H1 (cell line): ENCODE results near the gene FAM120A. TPM values are rescaled to one million over a fixed set of nuclear protein-coding genes. Genes with fewer than 3 reads are reported as not detected.

Experiments
- CTCF ChIA-PET: fragments of 300-600 bp; sonication (Branson Sonifier 250); formaldehyde crosslinking; loops from one replicate; lab custom pipeline; 2021; ENCODE audit not compliant: partially characterized antibody; lab: Charles Lee
- POLR2A ChIA-PET: fragments of 300-600 bp; sonication (Branson Sonifier 250); formaldehyde crosslinking; loops from one replicate; lab custom pipeline; 2021; ENCODE audit warnings: inconsistent platforms; ENCODE audit not compliant: partially characterized antibody; lab: Charles Lee
- DNase-seq, 2 experiments: peaks; one replicate each; pipeline versions ENCODE4 v3.0.0 to v3.0.0-alpha.2; 2010 to 2022; ENCODE audit warnings: low spot score in 2 of 2, low read depth in 1 of 2, mixed read lengths in 1 of 2
- FAIRE-seq: peaks from 2 replicates; lab custom pipeline; 2011; peaks lifted over from hg19 to GRCh38; lab: Jason Lieb, UNC
- H2AFZ ChIP-seq: 2 replicates; pipeline ENCODE4 v1.8.1; 2012; ENCODE audit warnings: low read length, inconsistent platforms
- H2AK5ac ChIP-seq: 2 replicates; pipeline ENCODE4 v1.6.1; 2013; ENCODE audit warnings: low read depth, low read length
- H2BK120ac ChIP-seq: replicated peaks from 2 replicates; pipeline ENCODE3; 2013; ENCODE audit warnings: low read depth, low read length, inconsistent platforms
- H2BK12ac ChIP-seq: 2 replicates; pipeline ENCODE4 v1.6.1; 2013; ENCODE audit warnings: low read depth, low read length
- H2BK15ac ChIP-seq: 2 replicates; pipeline ENCODE4 v1.6.1; 2013; ENCODE audit warnings: low read length
- H2BK20ac ChIP-seq: 2 replicates; pipeline ENCODE4 v1.6.1; 2013; ENCODE audit warnings: low read length
- H2BK5ac ChIP-seq: 2 replicates; pipeline ENCODE4 v1.6.1; 2013; ENCODE audit warnings: low read depth, low read length
- H3K14ac ChIP-seq: 2 replicates; pipeline ENCODE4 v1.6.1; 2013; ENCODE audit warnings: inconsistent platforms; ENCODE audit not compliant: insufficient read length
- H3K18ac ChIP-seq: 2 replicates; pipeline ENCODE4 v1.6.1; 2013; ENCODE audit warnings: low read length; ENCODE audit errors: extremely low read depth
- H3K23ac ChIP-seq: 2 replicates; pipeline ENCODE4 v1.6.1; 2013; ENCODE audit warnings: inconsistent platforms; ENCODE audit not compliant: insufficient read length
- H3K23me2 ChIP-seq: 2 replicates; pipeline ENCODE4 v1.6.1; 2013; ENCODE audit warnings: low read depth, low read length
- H3K27ac ChIP-seq: 2 replicates; pipeline ENCODE4 v1.6.1; 2011; ENCODE audit warnings: low read depth, low read length, inconsistent platforms
- H3K27me3 ChIP-seq, 4 experiments: replicated peaks in 1 of 4; 1 replicate in 1 of 4; 2 replicates in 3 of 4; pipeline versions ENCODE4 v1.6.1 to v1.8.1; 2011 to 2013; ENCODE audit warnings: low read length in 3 of 4, mild to moderate bottlenecking in 3 of 4, inconsistent platforms in 2 of 4, mixed read lengths in 2 of 4, moderate library complexity in 1 of 4; ENCODE audit not compliant: control insufficient read depth in 3 of 4, insufficient read depth in 3 of 4; ENCODE audit errors: extremely low read depth in 1 of 4
- H3K36me3 ChIP-seq, 4 experiments: 2 replicates each; pipeline versions ENCODE4 v1.6.1 to v1.8.1; 2011 to 2013; ENCODE audit warnings: mild to moderate bottlenecking in 4 of 4, low read length in 3 of 4, moderate library complexity in 2 of 4, control low read depth in 1 of 4, inconsistent platforms in 1 of 4; ENCODE audit not compliant: insufficient read depth in 4 of 4, control insufficient read depth in 2 of 4
- H3K4ac ChIP-seq: replicated peaks from 2 replicates; pipeline ENCODE3; 2013; ENCODE audit warnings: low read length, low read depth, mixed read lengths, inconsistent platforms; ENCODE audit not compliant: insufficient read length
- H3K4me1 ChIP-seq, 4 experiments: replicated peaks in 1 of 4; 1 replicate in 1 of 4; 2 replicates in 3 of 4; pipeline versions ENCODE4 v1.6.1 to v1.8.1; 2011 to 2013; ENCODE audit warnings: low read length in 3 of 4, inconsistent platforms in 2 of 4, mixed read lengths in 1 of 4; ENCODE audit not compliant: insufficient read depth in 4 of 4, control insufficient read depth in 3 of 4
- H3K4me2 ChIP-seq, 2 experiments: 2 replicates each; pipeline versions ENCODE4 v1.6.1 to v1.8.1; 2011 to 2013; ENCODE audit warnings: low read depth in 2 of 2, low read length in 2 of 2, control low read depth in 1 of 2, inconsistent platforms in 1 of 2, mild to moderate bottlenecking in 1 of 2; ENCODE audit not compliant: insufficient read depth in 1 of 2
- H3K4me3 ChIP-seq, 4 experiments: fragments of 200-600, 300-600 bp in 1 of 4; sonication (generic), shearing (Covaris generic), sonication (Bioruptor Twin) in 1 of 4; 2 replicates each; pipeline versions ENCODE4 v1.5.1 to v1.8.1; 2011 to 2016; ENCODE audit warnings: low read length in 4 of 4, low read depth in 3 of 4, control low read depth in 2 of 4, inconsistent platforms in 2 of 4, mild to moderate bottlenecking in 2 of 4, mixed read lengths in 1 of 4, moderate library complexity in 1 of 4; ENCODE audit not compliant: insufficient read depth in 2 of 4; ENCODE audit errors: extremely low read depth in 1 of 4
- H3K56ac ChIP-seq: replicated peaks from 2 replicates; pipeline ENCODE3; 2013; ENCODE audit warnings: low read depth, mild to moderate bottlenecking, mixed read lengths, low read length, inconsistent platforms; ENCODE audit not compliant: insufficient read length
- H3K79me1 ChIP-seq: 2 replicates; pipeline ENCODE4 v1.6.1; 2013; ENCODE audit warnings: low read depth, low read length, control low read depth
- H3K79me2 ChIP-seq, 2 experiments: 2 replicates each; pipeline versions ENCODE4 v1.6.1 to v1.8.1; 2012 to 2013; ENCODE audit warnings: low read length in 2 of 2, mild to moderate bottlenecking in 2 of 2, inconsistent platforms in 1 of 2; ENCODE audit not compliant: insufficient read depth in 2 of 2, control insufficient read depth in 1 of 2
- H3K9ac ChIP-seq, 4 experiments: replicated peaks in 1 of 4; 1 replicate in 1 of 4; 2 replicates in 3 of 4; pipeline versions ENCODE4 v1.6.1 to v1.8.1; 2011 to 2013; ENCODE audit warnings: low read depth in 3 of 4, low read length in 3 of 4, control low read depth in 2 of 4, mild to moderate bottlenecking in 2 of 4, moderate library complexity in 2 of 4, inconsistent platforms in 1 of 4; ENCODE audit errors: extremely low read depth in 1 of 4
- H3K9me3 ChIP-seq, 2 experiments: 2 replicates each; pipeline versions ENCODE4 v1.6.1 to v1.8.1; 2012 to 2013; ENCODE audit warnings: mild to moderate bottlenecking in 2 of 2, moderate library complexity in 2 of 2, control low read depth in 1 of 2, inconsistent platforms in 1 of 2, low read depth in 1 of 2, low read length in 1 of 2, mixed read lengths in 1 of 2; ENCODE audit not compliant: insufficient read depth in 2 of 2
- H4K20me1 ChIP-seq, 2 experiments: replicated peaks in 1 of 2; 2 replicates each; pipeline versions ENCODE3 to v1.8.1; 2011 to 2013; ENCODE audit warnings: inconsistent platforms in 2 of 2, low read length in 2 of 2, mild to moderate bottlenecking in 1 of 2; ENCODE audit not compliant: insufficient read depth in 2 of 2, control insufficient read depth in 1 of 2
- H4K5ac ChIP-seq: 2 replicates; pipeline ENCODE4 v1.6.1; 2013; ENCODE audit warnings: low read length, low read depth, mixed read lengths, inconsistent platforms; ENCODE audit not compliant: insufficient read length
- H4K8ac ChIP-seq: 2 replicates; pipeline ENCODE4 v1.8.0; 2013; ENCODE audit warnings: mild to moderate bottlenecking, moderate library complexity, low read length, inconsistent platforms; ENCODE audit not compliant: insufficient read depth; ENCODE audit errors: extremely low read depth
- H4K91ac ChIP-seq: replicated peaks from 2 replicates; pipeline ENCODE3; 2013; ENCODE audit warnings: low read length, mixed read lengths, inconsistent platforms; ENCODE audit not compliant: insufficient read length
- ZNF274 ChIP-seq: IDR thresholded peaks from 2 replicates; pipeline ENCODE4 v1.7.0; 2012; ENCODE audit warnings: low read length, borderline replicate concordance; ENCODE audit errors: extremely low read depth
- WGBS, 2 experiments: shearing (Covaris generic) in 1 of 2; methylation state at CpG; one replicate each; pipeline versions ENCODE4 v1.1.6 to v1.1.7; 2013 to 2015; ENCODE audit warnings: low lambda C conversion rate in 2 of 2, mixed read lengths in 2 of 2, inconsistent platforms in 1 of 2, low coverage in 1 of 2, missing lambda C conversion rate in 1 of 2; ENCODE audit not compliant: insufficient replicate concordance in 2 of 2, insufficient coverage in 1 of 2, insufficient read length in 1 of 2; ENCODE audit errors: extremely low coverage in 1 of 2, missing lambda C conversion rate in 1 of 2; 5-methylcytosine and 5-hydroxymethylcytosine counted together
- polyA plus RNA-seq, 7 experiments: library from polyadenylated mRNA; depleted of rRNA in 3 of 7; stranded (reverse) in 5 of 7; unstranded in 2 of 7; fragments of >200 nt in 5 of 7; fragments of 200-250 nt in 2 of 7; gene quantifications; 1 replicate in 5 of 7; 2 replicates in 1 of 7; 4 replicates in 1 of 7; pipeline versions ENCODE4 v1.2.1 to v1.2.3, GENCODE V29; 2011 to 2013; ENCODE audit warnings: missing spikeins in 2 of 7, mixed read lengths in 2 of 7
- total RNA-seq: library from RNA; stranded (reverse); fragmentation: NEBNext Ultra II Directional; extraction: Animal tissue kit (Norgen Biotek cat#: 25700); gene quantifications from 2 replicates; pipeline ENCODE4 v1.2.1, GENCODE V29; 2021

FAM120A gene
- total and polyA plus RNA-seq, 2 of the 8 experiments (the other 6 are each of a cell fraction or from before 2014, with no cell fraction given): 24.9 to 54.7 TPM

DNA sequence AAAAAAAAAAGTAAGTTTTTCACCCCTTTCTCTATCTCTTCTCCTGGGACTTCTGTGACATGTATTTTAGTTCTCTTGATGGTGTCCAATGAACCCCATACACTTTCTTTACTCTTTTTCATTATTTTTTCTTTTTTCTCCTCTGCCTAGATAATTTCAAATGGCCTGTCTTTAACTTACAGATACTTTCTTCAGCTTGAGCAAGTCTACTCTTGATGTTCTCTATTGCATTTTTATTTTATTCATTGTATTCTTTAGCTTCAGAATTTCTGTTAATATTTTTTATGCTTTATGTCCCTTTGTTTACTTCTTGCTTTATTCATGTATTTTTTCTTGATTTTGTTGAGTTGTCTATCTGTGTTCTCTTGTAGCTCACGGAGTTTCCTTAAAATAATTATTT is 32.5 kb upstream of the FAM120A start:
- Histone ChIP-seq H4K8ac (no peak overlapping the region), H2BK5ac (no peak overlapping the region), H3K4me2 (no peak overlapping the region), H4K20me1 (no peaks in the 10 kb centered on the region), H3K36me3 (no peaks in the 10 kb centered on the region), H4K5ac (no peak overlapping the region), H3K14ac (no peak overlapping the region), H3K4ac (no peak overlapping the region), H3K9ac (no peak overlapping the region), H3K56ac (no peak overlapping the region), H3K27ac (no peak overlapping the region), H3K4me1 (no peaks in the 10 kb centered on the region), H2BK120ac (no peak overlapping the region), H3K79me1 (no peaks in the 10 kb centered on the region), H3K27me3 (no peaks in the 10 kb centered on the region), H3K23me2 (no peaks in the 10 kb centered on the region), H3K79me2 (no peaks in the 10 kb centered on the region), H3K23ac (no peak overlapping the region), H3K18ac (no peak overlapping the region), H2BK12ac (no peak overlapping the region), H3K4me3 (no peak overlapping the region), H2BK15ac (no peak overlapping the region), H2AFZ (no peak overlapping the region), H2BK20ac (no peak overlapping the region), H3K9me3 (no peaks in the 10 kb centered on the region), H2AK5ac (no peak overlapping the region), H4K91ac (no peak overlapping the region)
- CTCF ChIA-PET: no interaction called here
- FAIRE-seq: no peak
- no peak for TF ChIP-seq ZNF274
- 92% methylated on average over 1 of the region's 1 CpG; no CpG with 5 or more reads in 1 of the 2 experiments for whole genome bisulfite sequencing, 2 experiments
- POLR2A ChIA-PET: no interaction called here
- DNase-seq: no peak
